Measurements from ENCODE around the gene GRIK2.

DNA sequence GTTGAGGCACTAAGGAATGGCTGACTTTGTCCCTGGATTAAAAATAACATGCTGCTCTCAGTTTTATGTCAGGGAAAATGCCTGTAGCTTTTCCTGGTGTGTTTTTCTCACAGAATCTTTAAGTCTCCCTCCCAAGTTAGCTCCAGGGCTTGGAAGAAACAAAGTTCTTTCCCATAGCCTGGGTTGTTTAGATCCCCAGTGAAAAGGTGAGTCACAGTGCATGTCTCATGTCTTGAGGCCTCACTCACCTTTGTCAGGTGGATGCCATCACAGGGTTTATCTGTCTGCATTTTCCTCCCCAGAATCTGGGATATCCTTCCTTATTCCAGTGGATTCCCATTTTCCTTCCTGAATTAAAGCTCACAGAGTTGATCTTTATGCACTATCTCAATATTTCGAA lies 722.4 kb downstream of the GRIK2 start:
- TF ChIP-seq POLR2AphosphoS5 (IDR thresholded peaks at IDR 0.05; ENCODE audit: low read depth, low read length) (no peak), TAF1 (IDR thresholded peaks at IDR 0.05; ENCODE audit: borderline replicate concordance, low read depth, low read length) (no peak)

All from GM12892 (cell line).